Gastrocnemius medialis (tissue), 4 donors: ENCODE data around the gene F13A1. TPM values are rescaled to one million over a fixed set of nuclear protein-coding genes. Genes with fewer than 3 reads are reported as not detected.

Experiments
- ATAC-seq, 2 donors: fragments of 150-250 bp; one replicate each; pipeline ENCODE4 v1.9.1; 2016
- DNase-seq, 2 donors: peaks; one replicate each; pipeline ENCODE4 v3.0.0-alpha.2; 2019
- H3K27ac ChIP-seq, 4 donors: fragments of 200-600 bp; sonication (generic); 1 replicate in 1 of 4; 2 replicates in 3 of 4; pipeline ENCODE4 v1.5.1; 2016 to 2018; ENCODE audit warnings: mild to moderate bottlenecking in 2 of 4, moderate library complexity in 1 of 4
- H3K27me3 ChIP-seq, 3 donors: fragments of 200-600 bp; sonication (generic) in 2 of 3; 1 replicate in 1 of 3; 2 replicates in 2 of 3; pipeline versions ENCODE4 v1.5.1 to v1.6.0; 2016 to 2019; ENCODE audit warnings: mild to moderate bottlenecking in 1 of 3, moderate library complexity in 1 of 3
- H3K36me3 ChIP-seq, 2 donors: fragments of 200-600 bp; sonication (generic) in 1 of 2; one replicate each; pipeline ENCODE4 v1.5.1; 2017 to 2018
- H3K4me1 ChIP-seq, 2 donors: fragments of 200-600 bp; sonication (generic) in 1 of 2; one replicate each; pipeline ENCODE4 v1.5.1; 2016 to 2017; ENCODE audit warnings: mild to moderate bottlenecking in 2 of 2
- H3K4me3 ChIP-seq, 4 donors: fragments of 200-600 bp; sonication (generic) in 3 of 4; 1 replicate in 1 of 4; 2 replicates in 3 of 4; pipeline ENCODE4 v1.5.1; 2016 to 2019; ENCODE audit warnings: mild to moderate bottlenecking in 2 of 4
- H3K9me3 ChIP-seq, 3 donors: fragments of 200-600 bp; sonication (generic) in 2 of 3; 1 replicate in 1 of 3; 2 replicates in 2 of 3; pipeline ENCODE4 v1.5.1; 2016 to 2019
- POLR2A ChIP-seq, 2 donors: fragments of 450-650 bp; IDR thresholded peaks; one replicate each; pipeline ENCODE4 v1.6.1; 2017; ENCODE audit warnings: antibody characterized with exemption in 2 of 2, mild to moderate bottlenecking in 2 of 2, moderate library complexity in 2 of 2
- in situ Hi-C, 4 donors: fragments of 200-750 bp; cut with MboI; loops; one replicate each; pipeline versions ENCODE4 v1.15.0 to v1.8.0; 2017; ENCODE audit warnings: low sequenced_read_pairs in 4 of 4
- intact Hi-C: fragments of 100-400 bp; cut with DNase I; formaldehyde crosslinking; loops from one replicate; pipeline ENCODE4 v1.15.1; 2023; ENCODE audit warnings: low total_unique reads
- total RNA-seq, 4 donors: library from RNA; depleted of rRNA; stranded (reverse); fragments of >200 nt; gene quantifications; one replicate each; pipeline versions ENCODE4 v1.1.0 to v1.2.3, GENCODE V29; 2016
- TF ChIP-seq, protein P1 (sequence below), 5 experiments: fragments of 450-650 bp in 3 of 5; fragments of 200-600 bp in 2 of 5; sonication (generic) in 2 of 5; IDR thresholded peaks in 4 of 5; conservative IDR thresholded peaks in 1 of 5; 1 replicate in 4 of 5; 2 replicates in 1 of 5; pipeline ENCODE4 v1.5.1; 2016 to 2019; ENCODE audit warnings: antibody characterized with exemption in 5 of 5, mild to moderate bottlenecking in 3 of 5, moderate library complexity in 3 of 5

F13A1 gene
- total RNA-seq, 4 donors from 2014 or later, result 19.9 to 61.1 (median 33.9) TPM

GRCh38 chr6:6293317-6293716, 27.1 kb downstream of the F13A1 start:
- no peak for ATAC-seq
- no peaks in the 10 kb centered on the region for H3K9me3 ChIP-seq
- H3K4me1 ChIP-seq, result no peaks in the 10 kb centered on the region
- intact Hi-C loops, result no loop called here
- in situ Hi-C loops, result no loop called here
- no peak overlapping the region for H3K27ac ChIP-seq
- no peak for DNase-seq
- H3K27me3 ChIP-seq, result no peaks in the 10 kb centered on the region
- TF ChIP-seq POLR2A (IDR thresholded peaks at IDR 0.05), result no peak
- TF ChIP-seq, protein P1, sequence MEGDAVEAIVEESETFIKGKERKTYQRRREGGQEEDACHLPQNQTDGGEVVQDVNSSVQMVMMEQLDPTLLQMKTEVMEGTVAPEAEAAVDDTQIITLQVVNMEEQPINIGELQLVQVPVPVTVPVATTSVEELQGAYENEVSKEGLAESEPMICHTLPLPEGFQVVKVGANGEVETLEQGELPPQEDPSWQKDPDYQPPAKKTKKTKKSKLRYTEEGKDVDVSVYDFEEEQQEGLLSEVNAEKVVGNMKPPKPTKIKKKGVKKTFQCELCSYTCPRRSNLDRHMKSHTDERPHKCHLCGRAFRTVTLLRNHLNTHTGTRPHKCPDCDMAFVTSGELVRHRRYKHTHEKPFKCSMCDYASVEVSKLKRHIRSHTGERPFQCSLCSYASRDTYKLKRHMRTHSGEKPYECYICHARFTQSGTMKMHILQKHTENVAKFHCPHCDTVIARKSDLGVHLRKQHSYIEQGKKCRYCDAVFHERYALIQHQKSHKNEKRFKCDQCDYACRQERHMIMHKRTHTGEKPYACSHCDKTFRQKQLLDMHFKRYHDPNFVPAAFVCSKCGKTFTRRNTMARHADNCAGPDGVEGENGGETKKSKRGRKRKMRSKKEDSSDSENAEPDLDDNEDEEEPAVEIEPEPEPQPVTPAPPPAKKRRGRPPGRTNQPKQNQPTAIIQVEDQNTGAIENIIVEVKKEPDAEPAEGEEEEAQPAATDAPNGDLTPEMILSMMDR (IDR thresholded peaks at IDR 0.05 in 4 of 5, conservative IDR thresholded peaks at IDR 0.05 in 1 of 5), result no peak
- H3K4me3 ChIP-seq, result no peak overlapping the region
- no peaks in the 10 kb centered on the region for H3K36me3 ChIP-seq

- intact Hi-C loops (no loop called here), in situ Hi-C loops (no loop called here)
- Histone ChIP-seq H3K4me3 (no peak overlapping the region), H3K36me3 (no peaks in the 10 kb centered on the region), H3K27me3 (no peaks in the 10 kb centered on the region), H3K27ac (no peak overlapping the region), H3K9me3 (no peaks in the 10 kb centered on the region), H3K4me1 (no peaks in the 10 kb centered on the region)
- TF ChIP-seq, protein P1 (IDR thresholded peaks at IDR 0.05 in 4 of 5, conservative IDR thresholded peaks at IDR 0.05 in 1 of 5), result no peak
- no peak for TF ChIP-seq POLR2A (IDR thresholded peaks at IDR 0.05)
- ATAC-seq (no peak), DNase-seq (no peak)
Measured at GRCh38 chr6:6287415-6287814, 33.0 kb downstream of the F13A1 start.

DNA sequence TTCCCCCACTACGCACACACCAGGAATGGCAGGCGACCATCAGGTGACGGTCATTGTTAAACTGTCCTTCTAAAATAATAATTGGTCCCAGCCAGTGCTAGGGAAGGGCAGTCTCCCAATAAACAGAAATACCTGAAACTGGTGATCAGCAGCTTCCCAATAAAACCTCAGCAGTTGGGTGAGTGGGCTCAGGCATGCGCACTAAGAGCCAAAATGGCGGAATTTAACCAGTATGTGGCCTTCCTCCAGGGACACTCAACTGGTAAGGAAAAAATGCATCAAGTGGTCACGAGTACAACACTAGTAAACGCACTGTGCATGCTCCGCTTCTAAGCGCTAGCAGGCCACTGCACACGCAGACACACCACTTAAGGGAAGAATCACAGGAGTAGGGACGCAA, 34.8 kb downstream of the F13A1 start:
- TF ChIP-seq, protein P1 (IDR thresholded peaks at IDR 0.05 in 4 of 5, conservative IDR thresholded peaks at IDR 0.05 in 1 of 5), result no peak
- ATAC-seq (no peak), DNase-seq (no peak)
- intact Hi-C loops (no loop called here), in situ Hi-C loops (no loop called here)
- Histone ChIP-seq H3K4me1 (no peaks in the 10 kb centered on the region), H3K4me3 (no peak overlapping the region), H3K36me3 (no peaks in the 10 kb centered on the region), H3K9me3 (no peaks in the 10 kb centered on the region), H3K27me3 (no peaks in the 10 kb centered on the region), H3K27ac (no peak overlapping the region)

GRCh38 chr6:6284221-6284966, 36.1 kb downstream of the F13A1 start:
- ATAC-seq, result no peak
- H3K27me3 ChIP-seq, result no peaks in the 10 kb centered on the region

More at GRCh38 chr6:6284221-6284966, 36.1 kb downstream of the F13A1 start:
- H3K4me1 ChIP-seq, result no peaks in the 10 kb centered on the region
- no peaks in the 10 kb centered on the region for H3K36me3 ChIP-seq
- TF ChIP-seq POLR2A (IDR thresholded peaks at IDR 0.05), result no peak
- TF ChIP-seq, protein P1 (IDR thresholded peaks at IDR 0.05 in 4 of 5, conservative IDR thresholded peaks at IDR 0.05 in 1 of 5), result no peak
- in situ Hi-C loops, result no loop called here
- intact Hi-C loops, result no loop called here
- no peak for DNase-seq
- H3K9me3 ChIP-seq, result no peaks in the 10 kb centered on the region
- no peak overlapping the region for H3K27ac ChIP-seq
- H3K4me3 ChIP-seq, result no peak overlapping the region
